ENCODE measurements around the gene UBA5.

The UBA5 gene

DNA sequence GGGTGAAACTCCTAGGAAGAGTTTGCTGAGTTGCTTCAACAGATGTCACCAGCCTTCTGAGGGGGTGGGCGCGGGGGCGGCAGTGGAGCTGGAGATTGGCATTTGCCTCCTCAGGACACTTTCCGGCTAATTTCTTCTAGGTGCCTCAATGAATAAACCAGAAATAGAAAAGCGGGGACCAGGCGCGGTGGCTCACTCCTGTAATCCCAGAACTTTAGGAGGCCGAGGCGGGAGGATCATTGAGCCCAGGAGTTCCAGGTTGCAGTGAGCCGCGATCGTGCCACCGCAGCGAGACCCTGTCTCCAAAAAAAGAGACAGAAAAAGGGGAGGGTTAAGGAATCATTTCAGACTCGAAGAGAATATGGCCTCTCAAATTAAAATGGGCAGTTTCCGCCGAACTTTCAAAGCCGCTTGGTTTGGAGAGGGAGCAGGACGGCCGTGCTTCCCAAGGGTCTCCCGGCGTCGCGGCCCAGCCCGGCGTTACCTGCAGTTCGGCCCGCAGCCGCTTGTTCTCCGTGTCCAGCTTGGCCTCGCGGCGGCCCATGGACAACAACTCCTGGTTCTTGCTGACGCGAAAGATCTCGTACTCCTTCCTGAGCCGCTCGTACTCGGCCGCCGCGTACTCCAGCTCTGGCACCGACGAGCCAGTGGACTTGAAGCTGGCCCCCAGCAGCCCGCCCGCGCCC lies 61.5 kb downstream of the UBA5 start:
- peak; percentile 71 to 81 (median 72) for DNase-seq

DNA sequence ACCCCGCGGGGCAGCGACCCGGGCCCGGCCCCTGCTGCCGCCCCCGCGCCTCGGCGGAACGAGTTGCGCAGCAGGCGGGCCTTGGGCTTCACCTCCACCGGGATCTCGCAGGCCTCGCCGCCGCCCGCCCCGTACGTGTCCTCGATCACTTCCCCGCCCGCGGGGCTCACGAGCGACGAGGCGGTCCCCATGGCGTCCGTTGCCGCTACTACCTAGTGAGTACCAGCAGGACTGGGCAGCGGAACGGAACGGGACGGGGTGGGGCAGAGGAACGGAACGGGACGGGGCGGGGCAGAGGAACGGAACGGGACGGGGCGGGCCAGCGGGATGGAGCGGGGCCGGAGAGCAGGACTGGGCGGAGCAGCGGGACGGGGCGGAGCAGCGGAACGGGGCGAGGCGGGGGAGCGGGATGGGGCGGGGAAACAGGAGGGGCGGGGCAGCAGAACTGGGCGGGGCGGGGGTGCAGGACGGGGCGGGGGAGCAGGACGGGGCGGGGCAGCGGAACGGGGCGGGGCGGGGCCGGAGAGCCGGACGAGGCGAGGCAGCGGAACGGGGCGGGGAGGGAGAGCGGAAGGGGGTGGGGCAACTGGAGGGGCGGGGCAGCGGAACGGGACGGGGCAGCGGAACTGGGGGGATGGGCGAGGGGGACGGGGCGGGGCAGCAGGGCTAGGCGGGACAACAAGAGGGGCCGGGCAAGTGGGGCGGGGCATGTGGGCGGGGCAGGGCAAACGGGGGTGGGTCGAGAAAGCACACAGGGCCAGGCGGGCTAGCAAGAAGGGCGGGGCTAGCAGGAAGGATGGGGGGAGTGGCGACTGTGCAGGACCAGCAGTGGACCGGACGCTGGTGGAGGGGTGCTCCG lies 62.3 kb downstream of the UBA5 start, which contains the start of gene NPHP3:
TSS of gene NPHP3 (minus strand) at position 245 of the 859 bp plus-strand sequence. CDS start at position 191, 54 bp downstream.
- peak; percentile 95 to 99 (median 98) for DNase-seq

DNA sequence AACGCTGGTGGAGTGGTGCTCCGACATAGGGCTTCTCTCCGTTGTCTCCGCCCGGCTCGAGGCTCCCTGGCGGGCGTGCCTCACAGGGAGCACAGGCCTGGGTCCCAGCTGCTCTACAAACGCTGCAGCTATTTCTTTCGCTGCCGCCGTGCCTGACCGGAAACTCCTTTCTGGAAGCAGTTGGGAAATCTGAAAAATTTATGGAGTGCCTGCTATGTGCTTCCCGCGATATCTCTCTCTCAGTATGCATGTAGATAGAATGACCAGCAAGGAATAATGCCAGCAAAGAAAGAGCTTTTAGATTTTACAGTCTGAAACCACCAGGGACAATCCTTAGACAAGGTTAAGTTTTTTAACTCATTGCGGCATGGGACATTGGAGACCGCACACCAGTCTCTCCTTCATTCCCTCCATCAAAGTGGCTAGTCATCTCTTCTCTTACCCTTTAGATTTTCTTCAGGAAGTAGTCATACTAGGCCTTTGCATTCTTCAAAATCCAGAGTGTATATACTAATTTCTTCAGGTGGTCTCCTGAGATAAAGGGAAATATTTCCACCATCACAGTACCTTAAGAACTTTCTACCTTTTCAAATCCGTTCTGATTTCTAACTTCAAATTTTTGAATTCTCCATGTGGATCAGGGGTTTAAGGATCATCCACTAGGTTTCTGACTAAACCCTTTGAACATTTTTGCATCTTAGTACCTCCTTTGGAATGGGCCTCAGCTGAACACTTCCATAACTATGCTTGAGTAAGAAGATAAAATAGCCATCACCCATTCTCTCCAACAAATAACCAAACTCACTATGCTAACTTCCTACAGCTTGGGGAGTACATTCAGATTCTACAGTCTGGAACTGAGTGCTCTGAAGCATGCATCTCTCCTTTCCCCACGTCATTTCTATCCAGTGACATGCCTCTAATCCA lies 63.2 kb downstream of the UBA5 start:
- no peak for DNase-seq

DNA sequence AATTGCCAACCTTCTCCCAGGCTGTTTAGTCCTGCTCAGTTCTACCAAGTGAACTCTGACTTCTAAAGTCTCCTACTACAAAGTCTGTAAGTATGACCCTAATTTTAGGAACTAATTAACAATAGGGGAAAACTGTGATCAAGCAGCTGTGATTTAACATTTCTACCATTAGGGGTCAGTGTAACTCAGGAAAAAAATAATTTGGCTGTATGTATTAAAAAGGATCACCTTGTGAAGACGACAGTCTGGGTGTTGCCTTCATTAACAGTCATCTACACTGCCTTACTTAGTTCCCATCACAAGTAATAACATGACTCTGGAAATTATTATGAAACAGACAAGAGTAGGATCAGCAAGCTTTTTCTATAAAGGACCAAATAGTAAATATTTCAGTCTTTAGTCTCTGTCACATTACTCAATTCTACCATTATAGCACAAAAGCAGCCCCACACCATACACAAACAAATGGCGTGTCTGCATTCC lies 66.3 kb downstream of the UBA5 start:
- peak; percentile 40 to 73 (median 70) for DNase-seq

All from suppressor macrophage treated with lipopolysaccharide for 1 hour (primary cell).